A673 (cell line): ENCODE measurements around the gene CEP89. TPM values are rescaled to one million over a fixed set of nuclear protein-coding genes. Genes with fewer than 3 reads are reported as not detected.

ENCODE experiments used
- BruUV-seq: library from RNA; stranded (reverse); fragments of 400-500 nt; replicated peaks from 2 replicates; lab custom pipeline; 2021; lab: Mats Ljungman, UMichigan
- CTCF ChIA-PET: fragments of 300-600 bp; sonication (Branson Sonifier 250); formaldehyde crosslinking; loops from one replicate; lab custom pipeline; 2022; ENCODE audit warnings: antibody characterized with exemption; lab: Charles Lee
- POLR2A ChIA-PET: fragments of 300-600 bp; sonication (Branson Sonifier 250); formaldehyde crosslinking; loops from one replicate; lab custom pipeline; 2022; ENCODE audit warnings: antibody characterized with exemption; ENCODE audit not compliant: low non-redundant PET; lab: Charles Lee
- DNase-seq: peaks from one replicate; pipeline ENCODE4 v3.0.0-alpha.2; 2015; ENCODE audit warnings: low spot score
- H3K27ac ChIP-seq: fragments of 200-600 bp; sonication (generic); 2 replicates; pipeline ENCODE4 v1.5.1; 2016; ENCODE audit warnings: mixed run types, low read depth, mild to moderate bottlenecking, mixed read lengths, antibody characterized with exemption, low read length; ENCODE audit not compliant: poor library complexity, severe bottlenecking
- H3K27me3 ChIP-seq: fragments of 200-600 bp; sonication (generic); replicated peaks from 2 replicates; pipeline ENCODE4 v1.6.1; 2017; ENCODE audit warnings: mixed run types, low read depth, mild to moderate bottlenecking, mixed read lengths, antibody characterized with exemption, low read length; ENCODE audit not compliant: insufficient read depth, poor library complexity
- H3K36me3 ChIP-seq: fragments of 200-600 bp; sonication (generic); 2 replicates; pipeline ENCODE4 v1.6.1; 2016; ENCODE audit warnings: mixed run types, mild to moderate bottlenecking, mixed read lengths, antibody characterized with exemption, low read length; ENCODE audit not compliant: insufficient read depth, poor library complexity, severe bottlenecking
- H3K4me1 ChIP-seq: fragments of 200-600 bp; sonication (generic); 2 replicates; pipeline ENCODE4 v1.6.1; 2017; ENCODE audit warnings: mixed run types, mild to moderate bottlenecking, mixed read lengths, antibody characterized with exemption, low read length; ENCODE audit not compliant: insufficient read depth, poor library complexity, severe bottlenecking
- H3K4me3 ChIP-seq: fragments of 200-600 bp; sonication (generic); 2 replicates; pipeline ENCODE4 v1.5.1; 2016; ENCODE audit warnings: low read depth, mixed run types, mild to moderate bottlenecking, mixed read lengths, low read length; ENCODE audit not compliant: poor library complexity, severe bottlenecking
- H3K9me3 ChIP-seq: fragments of 200-600 bp; sonication (generic); 2 replicates; pipeline ENCODE4 v1.6.1; 2016; ENCODE audit warnings: mixed run types, low read depth, mild to moderate bottlenecking, mixed read lengths, antibody characterized with exemption, low read length; ENCODE audit not compliant: poor library complexity, severe bottlenecking
- CTCF ChIP-seq: fragments of 300-800, 200-600 bp; sonication (generic); conservative IDR thresholded peaks from 2 replicates; pipeline ENCODE4 v1.5.1; 2017; ENCODE audit warnings: low read depth, mild to moderate bottlenecking, antibody characterized with exemption, low read length, moderate library complexity, mixed read lengths
- EZH2 ChIP-seq: fragments of 200-600 bp; sonication (generic); IDR thresholded peaks from 2 replicates; pipeline ENCODE4 v1.6.1; 2017; ENCODE audit warnings: borderline replicate concordance, low read depth, mild to moderate bottlenecking, mixed read lengths, antibody characterized with exemption, low read length; ENCODE audit not compliant: poor library complexity, severe bottlenecking
- intact Hi-C: fragments of 100-400 bp; cut with micrococcal nuclease; formaldehyde crosslinking; loops from one replicate; pipeline ENCODE4 v1.10.0; 2022; ENCODE audit not compliant: unreplicated experiment
- total RNA-seq: library from RNA; stranded (reverse); gene quantifications from 2 replicates; pipeline ENCODE4 v1.2.3, GENCODE V29; 2021

The CEP89 gene
- total RNA-seq, 1 experiment from 2014 or later, result 47.2 TPM

- Histone ChIP-seq H3K27me3 (no peaks in the 10 kb centered on the region), H3K27ac (no peak overlapping the region), H3K4me1 (no peaks in the 10 kb centered on the region), H3K9me3 (no peaks in the 10 kb centered on the region), H3K4me3 (no peak overlapping the region), H3K36me3 (no peaks in the 10 kb centered on the region)
- no peak for DNase-seq
- intact Hi-C loops, result no loop called here
- TF ChIP-seq CTCF (no peak), EZH2 (no peak)
- TSS peak; percentile 39 for BruUV-seq
- POLR2A ChIA-PET, result no interaction called here
- CTCF ChIA-PET, result no interaction called here
Measured at GRCh38 chr19:32876236-32876918, 95.4 kb downstream of the CEP89 start.

GRCh38 chr19:32875428-32875827 lies 96.3 kb downstream of the CEP89 start:
- ChIA-PET CTCF (no interaction called here), POLR2A (no interaction called here)
- Histone ChIP-seq H3K4me3 (no peak overlapping the region), H3K27ac (no peak overlapping the region), H3K4me1 (no peaks in the 10 kb centered on the region), H3K36me3 (no peaks in the 10 kb centered on the region), H3K27me3 (no peaks in the 10 kb centered on the region), H3K9me3 (no peaks in the 10 kb centered on the region)
- no peak for DNase-seq
- TF ChIP-seq CTCF, result no peak
- TF ChIP-seq EZH2, result no peak
- intact Hi-C loops, result no loop called here
- no TSS peak for BruUV-seq

GRCh38 chr19:32874605-32875004 lies 97.2 kb downstream of the CEP89 start:
- POLR2A ChIA-PET, result no interaction called here

More at GRCh38 chr19:32874605-32875004, 97.2 kb downstream of the CEP89 start:
- H3K9me3 ChIP-seq, result no peaks in the 10 kb centered on the region
- no peaks in the 10 kb centered on the region for H3K27me3 ChIP-seq
- BruUV-seq, result no TSS peak
- no peak overlapping the region for H3K27ac ChIP-seq
- CTCF ChIA-PET, result no interaction called here
- H3K4me3 ChIP-seq, result no peak overlapping the region
- TF ChIP-seq EZH2 (no peak), CTCF (no peak)
- no peaks in the 10 kb centered on the region for H3K4me1 ChIP-seq
- DNase-seq, result no peak
- intact Hi-C loops, result no loop called here
- H3K36me3 ChIP-seq, result no peaks in the 10 kb centered on the region
